IMR-90 (cell line): ENCODE results near the gene PLEKHA4. TPM values are rescaled to one million over a fixed set of nuclear protein-coding genes. Genes with fewer than 3 reads are reported as not detected.
A peak's percentile ranks its signal among the peaks of the same experiment; 100 is the strongest.

Source experiments
- ATAC-seq: fragments of 200-7000 bp; cut with Tn5 transposase; 2 replicates; pipeline ENCODE4 v1.9.1; 2020; ENCODE audit warnings: low read depth, mild to moderate bottlenecking, moderate library complexity
- BruUV-seq: library from RNA; stranded (reverse); fragments of 400-500 nt; replicated peaks from 2 replicates; lab custom pipeline; 2021; lab: Mats Ljungman, UMichigan
- CTCF ChIA-PET: fragments of 300-600 bp; formaldehyde crosslinking; extraction: SDS; loops from one replicate; lab custom pipeline; 2021; ENCODE audit warnings: antibody characterized with exemption; lab: Yijun Ruan, JAX
- POLR2A ChIA-PET: fragments of 300-600 bp; sonication (Branson Sonifier 250); formaldehyde crosslinking; loops from one replicate; lab custom pipeline; 2022; ENCODE audit warnings: antibody characterized with exemption; ENCODE audit not compliant: unreplicated experiment; lab: Charles Lee
- DNase-seq: peaks from one replicate; pipeline ENCODE4 v3.0.0; 2013
- H2AFZ ChIP-seq: replicated peaks from 2 replicates; pipeline ENCODE3; 2013; ENCODE audit warnings: low read length, mild to moderate bottlenecking; ENCODE audit not compliant: poor library complexity
- H2AK5ac ChIP-seq: 2 replicates; pipeline ENCODE4 v1.6.1; 2013; ENCODE audit warnings: low read depth, low read length, inconsistent platforms
- H2AK9ac ChIP-seq: replicated peaks from 2 replicates; pipeline ENCODE3; 2013; ENCODE audit warnings: mild to moderate bottlenecking, low read depth, low read length, moderate library complexity; ENCODE audit not compliant: poor library complexity
- H2BK120ac ChIP-seq: 2 replicates; pipeline ENCODE4 v1.6.1; 2013; ENCODE audit warnings: low read depth, low read length, inconsistent platforms
- H2BK15ac ChIP-seq: 3 replicates; pipeline ENCODE4 v1.6.1; 2013; ENCODE audit warnings: low read depth, low read length, inconsistent platforms
- H2BK20ac ChIP-seq: 2 replicates; pipeline ENCODE4 v1.6.1; 2013; ENCODE audit warnings: low read depth, mild to moderate bottlenecking, inconsistent platforms, low read length, moderate library complexity
- H2BK5ac ChIP-seq: 2 replicates; pipeline ENCODE4 v1.6.1; 2013; ENCODE audit warnings: mild to moderate bottlenecking, low read depth, low read length, inconsistent platforms; ENCODE audit not compliant: poor library complexity, severe bottlenecking
- H3K14ac ChIP-seq: replicated peaks from 2 replicates; pipeline ENCODE4 v1.6.1; 2013; ENCODE audit warnings: low read depth, low read length, inconsistent platforms
- H3K18ac ChIP-seq: 2 replicates; pipeline ENCODE4 v1.6.1; 2013; ENCODE audit warnings: low read depth, low read length, control low read depth
- H3K23ac ChIP-seq: 2 replicates; pipeline ENCODE4 v1.6.1; 2013; ENCODE audit warnings: low read depth, low read length, inconsistent platforms
- H3K27ac ChIP-seq: 2 replicates; pipeline ENCODE4 v1.5.1; 2013; ENCODE audit warnings: mild to moderate bottlenecking, control low read depth, low read length; ENCODE audit not compliant: insufficient read depth
- H3K27me3 ChIP-seq: 2 replicates; pipeline ENCODE4 v1.6.1; 2013; ENCODE audit warnings: low read length; ENCODE audit not compliant: control insufficient read depth, insufficient read depth
- H3K36me3 ChIP-seq: 2 replicates; pipeline ENCODE4 v1.6.1; 2013; ENCODE audit warnings: low read length, mixed read lengths; ENCODE audit not compliant: control insufficient read depth, insufficient read depth
- H3K4ac ChIP-seq: 2 replicates; pipeline ENCODE4 v1.6.1; 2013; ENCODE audit warnings: low read depth, low read length, inconsistent platforms
- H3K4me1 ChIP-seq: 2 replicates; pipeline ENCODE4 v1.6.1; 2013; ENCODE audit warnings: low read length, mixed read lengths; ENCODE audit not compliant: control insufficient read depth, insufficient read depth
- H3K4me2 ChIP-seq: 2 replicates; pipeline ENCODE4 v1.6.1; 2013; ENCODE audit warnings: low read depth, mild to moderate bottlenecking, control low read depth, low read length, moderate library complexity
- H3K4me3 ChIP-seq: 2 replicates; pipeline ENCODE4 v1.5.1; 2013; ENCODE audit warnings: low read depth, mild to moderate bottlenecking, control low read depth, low read length, moderate library complexity; ENCODE audit not compliant: insufficient read depth
- H3K56ac ChIP-seq: 2 replicates; pipeline ENCODE4 v1.6.1; 2013; ENCODE audit warnings: low read length, inconsistent platforms; ENCODE audit not compliant: insufficient read depth; ENCODE audit errors: extremely low read depth
- H3K79me1 ChIP-seq, 2 experiments: 2 replicates each; pipeline ENCODE4 v1.6.1; 2013; ENCODE audit warnings: low read length in 2 of 2, inconsistent platforms in 1 of 2, low read depth in 1 of 2
- H3K9ac ChIP-seq: 2 replicates; pipeline ENCODE4 v1.6.1; 2013; ENCODE audit warnings: low read depth, low read length, control low read depth
- H3K9me1 ChIP-seq: 2 replicates; pipeline ENCODE4 v1.6.1; 2013; ENCODE audit warnings: low read length, inconsistent platforms; ENCODE audit not compliant: insufficient read depth
- H3K9me3 ChIP-seq: 2 replicates; pipeline ENCODE4 v1.6.1; 2013; ENCODE audit warnings: low read length; ENCODE audit not compliant: control insufficient read depth, insufficient read depth
- H4K20me1 ChIP-seq: 2 replicates; pipeline ENCODE4 v1.6.1; 2013; ENCODE audit warnings: low read length, inconsistent platforms; ENCODE audit not compliant: insufficient read depth
- H4K5ac ChIP-seq: 2 replicates; pipeline ENCODE4 v1.6.1; 2013; ENCODE audit warnings: mild to moderate bottlenecking, low read depth, low read length, control low read depth
- H4K8ac ChIP-seq, 2 experiments: 2 replicates each; pipeline ENCODE4 v1.6.1; 2013; ENCODE audit warnings: low read depth in 2 of 2, low read length in 2 of 2, control low read depth in 1 of 2, inconsistent platforms in 1 of 2
- H4K91ac ChIP-seq: 2 replicates; pipeline ENCODE4 v1.6.1; 2013; ENCODE audit warnings: low read depth, low read length, inconsistent platforms; ENCODE audit not compliant: insufficient read depth
- MAFK ChIP-seq: IDR thresholded peaks from 2 replicates; pipeline ENCODE4 v1.6.1; 2012; ENCODE audit warnings: low read depth, low read length, improper control_type of control experiment
- MAZ ChIP-seq: IDR thresholded peaks from 2 replicates; pipeline ENCODE4 v1.6.1; 2012; ENCODE audit warnings: low read depth, mild to moderate bottlenecking, low read length, improper control_type of control experiment, moderate library complexity, borderline replicate concordance
- MXI1 ChIP-seq: IDR thresholded peaks from 2 replicates; pipeline ENCODE4 v1.6.1; 2012; ENCODE audit warnings: low read depth, mild to moderate bottlenecking, low read length, moderate library complexity, borderline replicate concordance
- RAD21 ChIP-seq: IDR thresholded peaks from 2 replicates; pipeline ENCODE4 v1.6.1; 2012; ENCODE audit warnings: low read length, improper control_type of control experiment
- RCOR1 ChIP-seq: IDR thresholded peaks from 2 replicates; pipeline ENCODE4 v1.6.1; 2012; ENCODE audit warnings: mild to moderate bottlenecking, low read length, improper control_type of control experiment; ENCODE audit not compliant: insufficient replicate concordance
- WGBS, 2 experiments: methylation state at CpG; one replicate each; pipeline versions ENCODE4 v1.1.5 to v1.1.7; 2013; ENCODE audit warnings: missing lambda C conversion rate in 2 of 2; ENCODE audit not compliant: insufficient read length in 1 of 2; ENCODE audit errors: extremely low coverage in 2 of 2; 5-methylcytosine and 5-hydroxymethylcytosine counted together
- dilution Hi-C: fragments of 300-500 bp; cut with HindIII; formaldehyde crosslinking; loops from one replicate; pipeline ENCODE4 v1.14.3; 2018; ENCODE audit warnings: low sequenced_read_pairs; ENCODE audit not compliant: unreplicated experiment
- in situ Hi-C: fragments of 300-500 bp; cut with MboI; formaldehyde crosslinking; loops from 3 replicates; pipeline ENCODE4 v1.14.3; 2019; ENCODE audit warnings: low sequenced_read_pairs, inconsistent platforms, mixed read lengths
- intact Hi-C: fragments of 100-400 bp; cut with micrococcal nuclease; formaldehyde crosslinking; loops from 2 replicates; pipeline ENCODE4 v1.10.0; 2022
- polyA plus RNA-seq, 3 experiments: library from polyadenylated mRNA; depleted of rRNA; stranded (reverse); fragments of >200 nt; gene quantifications; 2 replicates each; pipeline ENCODE4 v1.2.3, GENCODE V29; 2012; ENCODE audit warnings: low replicate concordance in 1 of 3
- total RNA-seq: library from RNA; depleted of rRNA; stranded (reverse); fragments of >200 nt; gene quantifications from 2 replicates; pipeline ENCODE4 v1.2.3, GENCODE V29; 2012

The PLEKHA4 gene
- total and polyA plus RNA-seq, 2 of the 4 experiments (the other 2 are of a cell fraction) = 4.5 to 14.4 TPM

DNA sequence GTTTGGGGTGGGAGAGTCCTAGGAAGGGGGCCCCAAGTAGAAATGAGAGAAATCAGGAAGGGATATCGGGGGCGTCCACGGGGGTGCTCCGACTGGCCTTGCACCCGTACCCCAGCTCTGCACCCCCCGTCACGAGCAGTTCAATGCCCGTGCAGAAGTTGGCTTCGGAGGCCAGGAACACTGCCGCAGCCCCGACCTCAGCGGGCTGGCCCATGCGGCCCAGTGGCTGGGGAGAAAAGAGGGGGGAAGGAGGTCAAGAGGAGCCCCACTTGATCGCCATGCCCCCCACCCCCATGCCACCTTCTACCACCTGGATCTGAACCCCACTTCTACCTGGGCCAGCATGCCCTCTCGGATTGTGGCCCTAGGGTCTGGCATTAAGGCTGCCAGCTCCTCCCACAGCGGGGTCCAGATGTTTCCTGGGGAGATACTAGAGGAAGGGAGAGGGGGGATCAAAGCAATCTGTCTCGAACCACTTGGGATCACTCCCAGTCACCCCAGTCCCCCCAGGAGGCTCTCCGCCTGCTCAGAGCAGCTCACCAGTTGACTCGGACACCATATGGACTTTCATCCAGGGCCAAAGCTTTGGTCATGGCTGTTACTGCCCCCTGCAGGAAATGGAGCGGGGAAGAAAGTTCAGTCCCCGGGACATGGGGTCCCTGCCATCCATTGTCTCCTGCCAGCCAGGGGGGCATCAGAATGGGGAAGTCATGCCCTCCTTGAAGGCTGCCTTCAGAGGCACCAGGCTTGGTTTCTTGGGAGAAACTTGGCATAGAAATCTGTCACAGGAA, 55.1 kb downstream of the PLEKHA4 start (continued):
- no peak for TF ChIP-seq MAFK

DNA sequence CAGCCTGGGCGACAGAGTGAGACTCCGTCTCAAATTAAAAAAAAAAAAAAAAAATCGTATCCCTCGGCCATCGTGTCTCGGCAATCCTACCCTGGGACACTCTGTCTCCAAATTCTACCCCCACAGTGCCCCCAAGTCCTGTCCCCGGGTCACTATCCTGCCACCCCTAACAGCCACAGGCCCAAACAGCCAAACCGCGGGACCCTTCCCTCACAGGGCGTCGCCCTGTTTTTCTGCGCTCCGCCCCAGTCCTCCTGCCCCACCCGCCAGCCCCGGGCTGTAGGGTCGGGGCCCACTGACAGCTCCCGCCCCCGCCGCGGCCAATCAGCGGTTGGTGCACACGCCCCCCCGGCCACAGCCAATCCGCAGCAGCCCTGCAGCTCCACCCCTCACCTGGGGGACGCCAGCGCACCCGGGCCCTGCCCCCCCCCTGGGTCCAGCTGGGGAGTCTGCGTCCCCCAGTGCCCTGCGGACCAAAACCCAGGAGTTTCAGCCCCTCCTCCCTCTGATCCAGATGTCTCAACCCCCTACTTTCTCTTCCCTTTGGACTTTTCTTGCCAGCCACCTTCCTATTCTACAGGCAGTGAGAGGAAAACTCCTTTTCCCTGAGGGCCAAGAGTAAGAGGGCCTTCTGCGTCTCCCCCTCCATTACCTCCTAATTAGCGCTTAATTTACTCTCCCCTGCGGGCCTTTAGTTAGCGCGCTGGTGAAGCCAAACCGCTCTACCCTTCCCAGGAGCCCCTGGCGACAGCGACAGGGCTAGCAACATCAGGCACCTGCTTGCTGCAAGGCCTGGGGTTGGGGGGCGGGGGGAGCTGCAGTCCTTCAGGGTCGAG, 56.1 kb downstream of the PLEKHA4 start:
- dilution Hi-C loops = no loop called here
- ATAC-seq (peak; percentile 75), DNase-seq (peak; percentile 13)
- H3K27me3 ChIP-seq = no peaks in the 10 kb centered on the region
- no peak overlapping the region for H3K9ac ChIP-seq
- peak overlapping the region; percentile 73; the same call in 1 of the 2 replicates for H2AK5ac ChIP-seq
- peaks cover 5% of the 10 kb centered on the region; the same call in 1 of the 2 replicates for H3K4me1 ChIP-seq
- in situ Hi-C loops = no loop called here
- 3% methylated on average over 11 of the region's 39 CpGs; no CpG with 5 or more reads in 1 of the 2 experiments for WGBS, 2 experiments
- H3K27ac ChIP-seq = no peak overlapping the region; the same call in 1 of the 2 replicates
- peak overlapping the region; percentile 82 for H2AFZ ChIP-seq
- H4K20me1 ChIP-seq = peaks cover 6% of the 10 kb centered on the region; the same call in 1 of the 2 replicates
- H3K36me3 ChIP-seq = no peaks in the 10 kb centered on the region
- H2BK120ac ChIP-seq = no peak overlapping the region
- no peak for TF ChIP-seq RAD21
- TF ChIP-seq RCOR1 = no peak
- no peak for TF ChIP-seq MXI1
- TF ChIP-seq MAZ = peak; percentile 59; the same call in 1 of the 2 replicates
- H3K4ac ChIP-seq = no peak overlapping the region
- H4K8ac ChIP-seq = peak overlapping the region; percentile 38 to 59; a peak in 1 of 4 replicates
- ChIA-PET POLR2A (no interaction called here), CTCF (interaction anchor here (0.7 to 2.1 kb wide), 3 partner anchors 17 to 167 kb away, joined by 3 to 7 read pairs (median 3); partner anchors contain the start of gene HSD17B14)
- H2AK9ac ChIP-seq = peak overlapping the region; percentile 92
- H3K14ac ChIP-seq = no peak overlapping the region
- no peak overlapping the region for H2BK20ac ChIP-seq
- H3K4me3 ChIP-seq = peak overlapping the region; percentile 40
- no TSS peak for BruUV-seq
- no peak overlapping the region; the same call in 1 of the 2 replicates for H4K5ac ChIP-seq
- H3K9me3 ChIP-seq = no peaks in the 10 kb centered on the region
- H3K23ac ChIP-seq = peak overlapping the region; percentile 49; the same call in 1 of the 2 replicates
- intact Hi-C loops = no loop called here
- no peaks in the 10 kb centered on the region; the same call in 1 of the 2 replicates for H3K9me1 ChIP-seq
- no peak overlapping the region for H2BK15ac ChIP-seq
- H2BK5ac ChIP-seq = no peak overlapping the region
- peak overlapping the region; percentile 92 for H3K4me2 ChIP-seq
- no peak overlapping the region for H4K91ac ChIP-seq
- peaks cover 0 to 18% of the 10 kb centered on the region in 2 experiments; a peak in 1 of 4 replicates for H3K79me1 ChIP-seq
- H3K18ac ChIP-seq = no peak overlapping the region
- H3K56ac ChIP-seq = no peak overlapping the region
